NAMALWA (cell line): ENCODE data around the gene ECT2L.

Source experiments
- DNase-seq: peaks from one replicate; pipeline ENCODE4 v3.0.0-alpha.2; 2015; ENCODE audit warnings: low spot score

The ECT2L gene

GRCh38 chr6:138803861-138804260 is 8.0 kb downstream of the ECT2L start:
- DNase-seq: no peak

- peak; percentile 30 for DNase-seq
These were observed 9.3 kb downstream of the ECT2L start for GRCh38 chr6:138805016-138805765.

GRCh38 chr6:138806889-138807288 is 11.0 kb downstream of the ECT2L start:
- no peak for DNase-seq

GRCh38 chr6:138809677-138810076 is 13.8 kb downstream of the ECT2L start:
- DNase-seq: no peak

GRCh38 chr6:138811866-138812265 is 16.0 kb downstream of the ECT2L start:
- DNase-seq: no peak

GRCh38 chr6:138814179-138814834 is 18.4 kb downstream of the ECT2L start:
- DNase-seq: no peak

GRCh38 chr6:138815221-138815620 is 19.3 kb downstream of the ECT2L start:
- DNase-seq: no peak

GRCh38 chr6:138815797-138816528 is 20.1 kb downstream of the ECT2L start:
- DNase-seq: peak; percentile 77

- DNase-seq: no peak
These were observed 21.9 kb downstream of the ECT2L start for GRCh38 chr6:138817799-138818198.

GRCh38 chr6:138818496-138819194 is 22.8 kb downstream of the ECT2L start:
- no peak for DNase-seq

GRCh38 chr6:138821519-138821918 is 25.6 kb downstream of the ECT2L start:
- no peak for DNase-seq

GRCh38 chr6:138824482-138825144 is 28.7 kb downstream of the ECT2L start:
- no peak for DNase-seq

- no peak for DNase-seq
These were observed 34.4 kb downstream of the ECT2L start for GRCh38 chr6:138830248-138830647.

- DNase-seq: no peak
These were observed 36.3 kb downstream of the ECT2L start for GRCh38 chr6:138832182-138832581.

GRCh38 chr6:138833816-138834539 is 38.1 kb downstream of the ECT2L start:
- DNase-seq: no peak

GRCh38 chr6:138837246-138837645 is 41.4 kb downstream of the ECT2L start:
- DNase-seq: no peak

GRCh38 chr6:138844192-138844591 is 48.3 kb downstream of the ECT2L start:
- no peak for DNase-seq

- no peak for DNase-seq
These were observed 52.0 kb downstream of the ECT2L start for GRCh38 chr6:138847884-138848283.

GRCh38 chr6:138848461-138848860 is 52.6 kb downstream of the ECT2L start:
- no peak for DNase-seq

- DNase-seq: no peak
These were observed 53.9 kb downstream of the ECT2L start for GRCh38 chr6:138849791-138850190.

- DNase-seq: no peak
These were observed 60.8 kb downstream of the ECT2L start for GRCh38 chr6:138856654-138857053.
